ENCODE data around the gene MCAM.
A peak's percentile ranks its signal among the peaks of the same experiment; 100 is the strongest.

Gene MCAM
- 0 to 4.2 (median 0.32) reads per million in 18 experiments for total RNA-seq

- no peak for DNase-seq
These were observed at the start of gene MCAM for GRCh38 chr11:119316729-119317591. TSS of gene MCAM (minus strand) at chr11:119317130. CDS start at chr11:119317101, 29 bp downstream.

GRCh38 chr11:119365071-119365591 is 48.2 kb upstream of the MCAM start:
- peak; percentile 54 to 78 for DNase-seq

DNA sequence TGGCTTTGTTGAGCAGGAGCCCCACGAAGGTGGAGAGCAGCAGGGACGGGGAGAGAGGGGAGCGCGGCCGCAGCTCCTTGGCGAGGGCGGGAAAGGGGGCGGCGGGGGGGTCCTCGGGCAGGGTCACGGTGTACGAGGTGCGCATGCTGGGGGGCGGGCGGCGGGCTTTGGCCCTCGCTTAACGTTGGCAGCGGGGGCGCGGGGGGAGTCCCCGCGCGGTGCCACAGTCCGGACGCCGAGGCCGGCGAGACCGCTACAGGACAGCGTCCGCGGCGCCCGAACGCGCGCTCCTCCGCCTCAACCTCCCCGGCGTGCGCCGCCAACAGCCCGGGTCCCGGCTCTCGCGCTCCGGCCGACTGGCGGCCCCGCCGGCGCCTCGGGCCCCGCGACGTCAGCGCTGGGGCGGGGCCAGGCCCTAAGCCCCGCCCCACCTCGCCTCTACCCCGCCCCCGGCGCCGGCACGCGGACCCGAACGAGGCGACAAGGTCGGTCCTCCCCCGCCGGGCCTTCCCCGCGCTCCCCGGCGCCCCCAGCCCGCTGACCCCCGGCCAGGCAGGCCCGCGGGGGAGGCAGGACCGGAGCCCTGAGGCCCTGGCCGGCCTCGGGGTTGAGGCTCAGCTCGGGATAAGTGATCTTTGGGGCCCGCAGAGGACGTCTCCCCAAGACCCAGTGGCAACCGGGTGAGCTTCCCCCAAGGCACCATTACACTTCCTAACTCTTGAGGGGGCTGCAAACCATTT is 47.1 kb upstream of the MCAM start:
- peak; percentile 68 to 83 for DNase-seq

DNA sequence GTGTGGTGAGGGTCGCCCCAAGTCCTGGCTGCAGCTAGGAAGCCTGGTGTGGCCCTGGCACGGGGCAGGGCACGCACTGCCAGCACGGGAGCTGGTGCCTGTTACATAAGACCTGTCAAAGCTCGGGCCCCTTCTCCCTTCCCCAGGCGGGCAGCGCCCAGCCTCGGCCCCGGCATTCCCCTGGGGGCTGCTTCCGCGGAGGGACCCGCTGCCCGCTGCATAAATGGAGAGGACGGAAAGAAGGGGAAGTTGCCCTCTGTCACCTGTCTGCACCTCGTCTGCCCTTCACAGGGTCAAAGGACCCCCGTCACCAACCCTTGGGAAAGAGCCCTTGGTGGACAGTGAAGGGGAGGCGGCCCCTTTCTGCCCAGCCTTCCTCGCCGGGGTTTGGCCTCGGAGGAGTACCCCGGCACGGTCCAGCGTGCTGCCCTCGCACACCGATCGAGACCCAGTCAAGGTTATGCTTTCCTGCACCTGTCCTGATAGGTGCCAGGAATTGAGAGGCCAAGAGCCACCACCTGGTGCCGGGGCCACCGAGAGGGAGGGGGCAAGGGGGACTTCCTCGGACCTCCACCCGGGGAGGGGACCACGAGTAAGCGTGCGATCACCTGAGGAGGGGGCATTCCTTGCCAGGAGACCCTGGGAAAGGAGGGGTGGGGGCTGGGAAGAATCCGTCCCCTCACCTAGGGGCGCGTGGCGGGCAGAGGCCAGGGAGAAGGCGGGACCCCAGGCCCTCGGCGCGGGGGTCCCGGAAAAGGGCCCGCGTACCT is 46.3 kb upstream of the MCAM start:
- DNase-seq, result no peak

DNA sequence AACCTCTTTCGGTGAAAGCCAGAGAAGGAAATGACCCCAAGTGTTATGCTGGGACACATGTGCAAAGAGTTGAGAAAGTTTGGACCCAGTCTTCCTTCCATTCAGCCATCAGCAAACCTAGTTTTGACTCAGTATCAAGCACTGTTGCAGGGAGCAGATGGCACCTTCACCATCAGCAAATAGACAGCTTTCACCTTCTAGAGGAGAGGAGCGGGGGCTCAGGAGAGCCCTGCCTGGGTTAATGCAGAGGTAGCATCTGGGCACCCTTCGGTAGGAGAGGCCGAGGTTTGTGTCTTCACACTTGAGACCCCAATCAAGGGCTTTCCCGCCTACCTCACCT is 45.8 kb upstream of the MCAM start:
- no peak for DNase-seq

GRCh38 chr11:119361941-119362725 is 45.2 kb upstream of the MCAM start:
- peak in 1 of 2 donors; percentile 55 for DNase-seq

- DNase-seq, result peak; percentile 84 to 95
These were observed 44.3 kb upstream of the MCAM start for GRCh38 chr11:119361056-119361787.

DNA sequence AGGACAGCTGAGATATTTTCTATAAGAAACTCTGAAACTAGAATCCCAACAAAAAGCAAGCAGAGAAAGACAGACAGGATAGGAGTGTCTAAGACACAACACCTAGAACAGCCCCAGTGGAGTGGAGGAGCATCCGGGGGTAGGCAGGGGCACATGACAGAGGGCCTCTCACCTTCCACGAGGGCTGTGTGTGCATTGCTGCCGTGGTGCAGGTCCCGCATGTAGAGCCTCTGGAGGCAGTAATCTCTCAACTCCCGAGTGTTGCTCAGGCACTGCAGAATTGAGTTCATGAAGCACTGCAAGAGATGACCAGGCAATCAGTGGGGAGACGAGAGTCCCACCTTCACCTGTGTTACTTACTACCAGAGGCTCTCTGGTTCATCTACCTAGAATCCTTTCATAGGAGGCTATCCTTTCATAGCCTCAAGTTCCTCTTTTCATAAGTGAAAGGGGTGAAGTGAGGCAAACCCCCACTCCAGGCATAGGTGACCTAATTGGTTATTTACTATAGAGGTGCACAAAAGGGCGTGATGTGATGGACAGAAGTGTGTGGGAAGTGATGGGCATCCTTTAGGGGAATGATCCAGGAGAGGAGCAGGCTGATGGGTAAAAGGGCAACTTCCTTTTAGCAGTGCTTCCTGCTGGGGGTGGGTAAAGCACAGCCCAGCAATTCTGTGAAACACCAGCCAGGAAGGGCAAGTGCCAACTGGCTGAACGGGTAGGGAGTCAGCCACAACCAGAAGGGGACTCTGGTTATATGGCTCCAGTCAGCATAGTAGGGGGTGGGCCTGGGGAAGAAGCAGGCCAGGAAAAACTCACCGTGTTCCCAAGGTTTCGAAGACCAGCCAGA is 42.7 kb upstream of the MCAM start:
- DNase-seq, result peak; percentile 71 to 80

GRCh38 chr11:119357074-119357473 is 40.1 kb upstream of the MCAM start:
- no peak for DNase-seq

DNA sequence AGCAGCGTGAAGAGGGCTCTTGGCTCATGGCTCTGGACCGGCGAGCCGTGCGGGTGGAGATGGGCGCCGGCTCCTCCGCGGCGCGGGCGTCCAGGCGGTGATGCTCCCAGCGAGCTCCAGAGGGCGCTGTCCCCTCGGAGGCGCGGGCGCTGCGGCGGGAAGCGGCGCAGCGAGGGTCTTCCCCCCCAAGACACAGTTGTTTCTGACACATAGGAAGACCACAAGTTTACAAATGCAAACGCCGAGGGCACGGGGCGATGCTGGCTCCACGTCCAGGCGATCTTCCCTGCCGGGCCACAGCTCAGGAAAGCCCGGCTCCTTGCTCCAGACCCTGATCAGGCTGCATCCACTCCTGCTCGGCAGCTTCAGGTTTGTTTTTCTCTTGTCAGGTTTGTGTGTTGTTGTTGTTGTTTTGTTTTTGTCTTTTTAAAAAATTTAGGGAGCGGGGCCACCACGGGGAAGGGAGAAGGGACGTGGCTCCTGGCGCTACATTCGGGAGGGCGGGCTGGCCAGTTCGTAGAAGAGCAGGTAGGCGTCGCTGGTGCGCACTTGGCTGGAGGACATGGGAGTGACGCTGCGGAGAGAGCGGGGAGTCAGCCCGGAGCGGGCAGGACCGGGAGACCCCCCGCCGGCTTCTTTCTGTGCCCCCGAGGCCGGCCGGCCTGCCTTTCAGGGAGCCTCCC is 39.6 kb upstream of the MCAM start:
- peak; percentile 53 to 71 for DNase-seq

GRCh38 chr11:119355091-119355843 is 38.3 kb upstream of the MCAM start:
- DNase-seq, result no peak

- no peak for DNase-seq
These were observed 35.9 kb upstream of the MCAM start for GRCh38 chr11:119352857-119353260.

GRCh38 chr11:119351232-119351631 is 34.3 kb upstream of the MCAM start:
- DNase-seq, result no peak

GRCh38 chr11:119350302-119350701 is 33.4 kb upstream of the MCAM start:
- DNase-seq, result no peak

DNA sequence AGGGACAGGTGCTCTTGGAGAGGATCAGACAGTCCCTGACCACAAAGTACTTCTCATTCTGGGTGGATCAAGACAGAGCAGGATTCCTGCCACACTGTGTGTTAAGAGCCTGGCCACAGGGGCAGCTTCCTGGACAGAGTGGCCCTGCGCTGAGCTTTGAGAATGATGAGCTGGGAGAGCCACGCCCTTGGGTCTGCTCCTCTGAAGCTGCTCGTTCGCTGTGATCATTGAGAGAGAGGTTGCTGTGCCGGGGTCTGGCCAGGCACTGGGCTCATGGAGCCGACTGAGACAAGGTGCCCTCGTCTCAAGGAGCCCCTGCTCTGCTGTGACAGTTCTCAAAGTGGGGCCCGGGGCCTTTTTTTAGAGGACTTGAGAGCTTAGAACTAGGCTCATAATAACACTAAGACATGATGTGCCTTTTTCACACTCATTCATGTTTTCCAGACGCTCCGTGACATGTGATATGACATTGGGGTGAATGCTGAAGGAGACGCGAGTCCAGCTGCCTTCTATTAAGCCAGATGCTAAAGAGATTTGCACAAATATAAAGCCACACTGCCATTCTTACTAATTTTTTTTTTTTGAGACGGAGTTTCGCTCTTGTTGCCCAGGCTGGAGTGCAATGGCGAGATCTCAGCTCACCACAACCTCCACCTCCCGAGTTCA is 31.1 kb upstream of the MCAM start:
- DNase-seq, result no peak

DNA sequence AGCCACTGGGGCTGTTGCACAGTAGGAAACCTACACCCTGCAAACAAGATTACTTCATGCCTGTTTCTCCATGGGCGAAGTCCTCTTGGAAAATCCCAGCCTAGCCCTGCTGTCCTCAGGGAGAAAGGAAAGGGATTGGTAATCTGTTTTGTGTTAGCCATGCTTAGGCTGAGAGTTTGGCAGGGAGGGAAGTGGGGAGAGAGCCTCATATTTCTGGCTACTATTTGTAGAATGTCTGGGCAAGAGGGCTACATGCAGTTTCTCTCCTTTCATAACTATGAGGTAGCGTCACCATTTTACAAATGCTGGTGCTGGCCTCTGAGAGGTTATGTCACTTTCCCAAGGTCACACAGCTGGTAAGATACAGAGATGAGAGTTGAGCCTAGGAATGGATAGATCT is 30.3 kb upstream of the MCAM start:
- no peak for DNase-seq

DNA sequence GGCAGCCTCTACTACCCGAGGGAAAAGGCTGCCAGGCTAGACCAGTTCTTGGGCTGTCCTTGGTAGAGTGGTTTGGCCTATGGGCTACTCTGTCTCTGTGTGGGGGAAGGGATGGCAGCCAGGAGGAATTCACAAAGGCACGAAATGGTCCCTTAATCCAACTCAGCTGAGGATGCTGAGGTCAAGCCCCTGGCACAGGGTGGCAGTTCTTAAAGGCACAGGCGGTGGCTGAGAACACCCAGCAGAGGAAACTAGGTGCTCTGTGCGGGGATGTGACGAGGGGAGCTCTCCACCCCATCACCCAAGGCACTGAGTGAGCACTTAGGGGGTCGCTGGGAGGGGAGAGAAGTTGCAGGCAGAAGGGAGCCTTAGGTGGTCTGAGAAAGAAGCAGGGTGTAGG is 29.7 kb upstream of the MCAM start, which contains the start of gene MFRP:
Gene MFRP, minus strand, starts transcription at position 101 of the 400 bp plus-strand sequence. CDS start 192 bp downstream, outside the sequence.
- no peak for DNase-seq

GRCh38 chr11:119345685-119346084 is 28.8 kb upstream of the MCAM start:
- DNase-seq, result no peak

All from inflammatory macrophage (primary cell).